ENCODE measurements around the gene IL12RB2.

IL12RB2 gene

DNA sequence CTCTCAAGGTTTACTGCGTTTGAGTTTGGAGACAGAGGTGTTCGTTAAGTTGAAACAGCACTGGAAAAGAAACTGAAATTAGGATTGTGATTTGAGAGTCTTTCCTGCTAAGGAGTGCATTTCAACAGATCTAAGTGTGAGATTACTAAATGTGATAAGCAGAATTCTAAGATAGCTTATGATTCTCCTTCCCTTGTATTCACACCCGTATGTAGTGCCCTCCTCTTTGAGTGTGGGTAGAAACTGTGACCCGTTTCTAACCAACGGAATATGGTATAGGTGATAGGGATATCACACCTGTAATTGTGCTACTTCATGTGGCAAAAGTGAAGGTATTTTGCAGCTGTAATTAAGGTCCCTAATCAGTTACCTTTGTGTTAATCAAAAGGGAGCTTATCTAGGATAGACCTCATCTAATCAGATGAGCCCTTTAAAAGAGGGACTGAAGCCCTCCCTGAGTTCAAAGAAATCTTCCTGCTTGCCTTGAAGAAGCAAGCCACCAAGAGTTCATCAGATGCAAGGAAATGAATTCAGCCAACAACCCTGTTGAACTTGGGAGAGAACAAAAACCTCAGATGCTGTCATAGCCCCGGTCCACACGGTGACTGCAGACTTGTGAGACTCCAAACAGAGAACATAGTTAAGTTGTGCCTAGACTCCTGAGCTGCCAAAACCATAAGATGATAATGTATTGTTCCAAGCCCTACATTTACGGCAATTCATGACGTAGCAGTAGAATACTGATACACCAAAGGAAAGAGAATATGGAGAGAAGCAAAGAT lies 12.6 kb upstream of the IL12RB2 start:
- Mint-ChIP-seq H3K27ac (no peak overlapping the region), H3K36me3 (no peaks in the 10 kb centered on the region), H3K27me3 (peaks cover 33% of the 10 kb centered on the region), H3K4me3 (no peak overlapping the region), H3K4me1 (no peaks in the 10 kb centered on the region), H3K9me3 (no peaks in the 10 kb centered on the region)
- no peak for ATAC-seq

DNA sequence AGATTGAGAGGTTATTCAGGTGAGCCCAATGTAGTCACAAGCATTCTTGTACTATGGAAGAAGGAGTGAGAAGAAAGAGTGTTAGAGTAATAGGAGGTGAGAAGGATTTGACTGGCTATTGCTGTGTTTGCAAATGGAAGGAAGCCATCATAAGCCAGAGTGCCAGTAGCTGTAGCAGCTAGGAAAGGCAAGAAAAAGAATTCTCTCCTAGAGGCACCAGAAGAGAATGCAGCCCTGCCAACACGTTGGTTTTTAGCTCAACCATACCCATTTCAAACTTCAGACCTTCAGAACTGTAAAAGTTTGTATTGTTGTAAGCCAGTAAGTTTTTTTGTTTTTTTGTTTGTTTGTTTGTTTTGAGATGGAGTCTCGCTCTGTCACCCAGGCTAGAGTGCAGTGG lies 8.9 kb upstream of the IL12RB2 start:
- no peaks in the 10 kb centered on the region for H3K4me1 Mint-ChIP-seq
- no peak overlapping the region for H3K27ac Mint-ChIP-seq
- ATAC-seq = no peak
- no peaks in the 10 kb centered on the region for H3K9me3 Mint-ChIP-seq
- H3K27me3 Mint-ChIP-seq = peaks cover 24% of the 10 kb centered on the region
- no peaks in the 10 kb centered on the region for H3K36me3 Mint-ChIP-seq
- no peak overlapping the region for H3K4me3 Mint-ChIP-seq

DNA sequence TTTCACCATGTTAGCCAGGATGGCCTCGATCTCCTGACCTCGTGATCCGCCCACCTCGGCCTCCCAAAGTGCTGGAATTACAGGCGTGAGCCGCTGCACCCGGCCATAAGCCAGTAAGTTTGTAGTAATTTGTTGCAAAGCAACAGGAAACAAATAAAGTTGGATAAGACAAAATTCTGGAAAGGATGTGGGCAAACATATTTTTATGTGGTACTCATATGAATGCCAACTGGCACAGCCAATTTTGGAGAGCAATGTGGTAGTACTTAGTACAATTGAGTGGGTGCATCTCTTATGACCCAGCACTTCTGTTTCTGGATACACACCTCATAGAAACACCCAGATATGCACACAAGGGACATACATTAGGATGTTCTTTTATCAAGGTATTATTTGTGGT lies 8.4 kb upstream of the IL12RB2 start:
- Mint-ChIP-seq H3K36me3 (no peaks in the 10 kb centered on the region), H3K27me3 (peaks cover 22% of the 10 kb centered on the region), H3K9me3 (no peaks in the 10 kb centered on the region), H3K4me3 (no peak overlapping the region), H3K4me1 (no peaks in the 10 kb centered on the region), H3K27ac (no peak overlapping the region)
- no peak for ATAC-seq

DNA sequence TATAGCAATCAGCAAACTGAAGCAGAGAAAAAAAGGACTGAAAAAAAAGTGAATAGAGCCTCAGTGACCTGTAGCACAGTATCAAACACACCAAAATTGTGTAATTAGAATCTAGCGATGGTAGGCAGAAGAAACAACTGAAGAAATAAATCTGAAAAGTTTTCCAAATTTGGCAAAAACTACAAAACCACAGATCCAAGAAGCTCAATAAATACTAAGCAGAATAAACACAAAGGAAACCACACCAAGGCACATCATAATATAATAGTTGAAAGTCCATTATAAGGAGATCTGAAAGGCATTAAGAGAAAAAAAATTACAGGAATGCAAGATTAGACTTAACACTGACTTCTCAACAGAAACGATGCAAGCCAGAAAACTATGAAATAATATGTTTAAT lies 7.1 kb upstream of the IL12RB2 start:
- no peak for ATAC-seq
- Mint-ChIP-seq H3K9me3 (no peaks in the 10 kb centered on the region), H3K4me3 (no peak overlapping the region), H3K36me3 (no peaks in the 10 kb centered on the region), H3K27me3 (peaks cover 22% of the 10 kb centered on the region), H3K4me1 (no peaks in the 10 kb centered on the region), H3K27ac (no peak overlapping the region)

DNA sequence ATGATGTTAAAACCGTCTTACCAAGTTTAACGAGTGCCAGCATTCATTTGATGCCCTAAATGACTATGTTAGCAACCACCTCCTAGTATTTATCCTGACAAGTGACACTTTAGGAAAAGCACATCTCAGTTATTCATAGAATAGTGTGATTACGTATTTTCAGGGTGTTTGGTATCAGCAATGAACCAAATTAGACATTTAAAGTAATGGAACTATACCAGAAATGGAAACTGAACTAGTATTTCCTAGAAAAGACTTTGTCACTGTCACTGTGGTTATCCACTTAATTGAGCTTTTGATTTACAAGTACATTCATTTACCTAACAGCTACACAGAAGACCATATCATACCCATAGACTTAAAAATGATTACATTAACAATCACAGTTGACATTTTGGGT lies 3.6 kb upstream of the IL12RB2 start:
- no peak for ATAC-seq
- Mint-ChIP-seq H3K4me3 (no peak overlapping the region), H3K4me1 (peaks cover 12% of the 10 kb centered on the region), H3K27me3 (peaks cover 17% of the 10 kb centered on the region), H3K27ac (no peak overlapping the region), H3K36me3 (no peaks in the 10 kb centered on the region), H3K9me3 (no peaks in the 10 kb centered on the region)

DNA sequence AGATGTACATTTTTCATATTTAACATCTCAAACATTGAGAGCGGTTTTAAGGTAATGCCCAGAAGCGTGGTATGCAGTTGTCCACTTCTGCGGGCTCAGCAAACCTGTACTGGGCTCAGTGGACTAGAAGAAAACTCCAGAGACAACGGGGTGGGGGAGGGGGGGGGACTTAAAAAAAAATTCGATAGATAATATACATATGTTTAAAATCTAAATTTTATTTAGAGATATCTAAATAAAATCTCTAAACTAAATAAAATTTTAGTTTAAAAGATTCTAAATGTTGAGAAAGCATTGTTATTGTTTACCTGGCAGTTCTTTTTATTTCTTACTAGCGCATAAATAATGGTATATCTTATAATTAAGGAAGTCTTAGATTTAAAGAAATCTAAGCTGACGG lies 1.1 kb upstream of the IL12RB2 start:
- no peak overlapping the region for H3K27ac Mint-ChIP-seq

DNA sequence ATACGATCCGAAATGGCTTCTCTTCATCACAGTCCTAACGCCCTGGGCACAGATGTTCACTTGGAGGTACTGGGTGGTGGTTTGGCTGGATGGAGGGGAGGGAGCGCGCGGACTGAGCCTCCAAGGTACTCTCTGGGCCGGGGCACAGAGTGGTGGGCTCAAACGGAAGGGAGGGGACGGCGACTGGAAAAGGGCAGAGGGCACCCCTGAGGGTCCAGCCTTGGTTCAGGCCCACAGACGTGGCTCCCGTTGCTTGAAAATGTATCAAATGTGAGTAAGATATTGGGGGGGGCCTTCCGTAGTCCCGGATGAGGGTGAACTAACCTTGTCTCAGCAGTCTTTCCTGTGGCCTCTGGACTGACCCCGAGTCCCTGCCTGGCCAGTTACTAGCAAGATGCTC lies 463 bp downstream of the IL12RB2 start:
- peaks cover 19% of the 10 kb centered on the region for H3K4me1 Mint-ChIP-seq
- peak overlapping the region; percentile 72 for H3K4me3 Mint-ChIP-seq
- peak; percentile 13 for ATAC-seq
- H3K9me3 Mint-ChIP-seq = no peaks in the 10 kb centered on the region
- no peak overlapping the region for H3K27ac Mint-ChIP-seq
- H3K27me3 Mint-ChIP-seq = peaks cover 26% of the 10 kb centered on the region
- H3K36me3 Mint-ChIP-seq = no peaks in the 10 kb centered on the region

More for the DNA sequence above, 1.1 kb upstream of the IL12RB2 start:
- Mint-ChIP-seq H3K27me3 (peaks cover 17% of the 10 kb centered on the region), H3K9me3 (no peaks in the 10 kb centered on the region), H3K4me1 (peaks cover 12% of the 10 kb centered on the region), H3K4me3 (no peak overlapping the region), H3K36me3 (no peaks in the 10 kb centered on the region)
- no peak for ATAC-seq

DNA sequence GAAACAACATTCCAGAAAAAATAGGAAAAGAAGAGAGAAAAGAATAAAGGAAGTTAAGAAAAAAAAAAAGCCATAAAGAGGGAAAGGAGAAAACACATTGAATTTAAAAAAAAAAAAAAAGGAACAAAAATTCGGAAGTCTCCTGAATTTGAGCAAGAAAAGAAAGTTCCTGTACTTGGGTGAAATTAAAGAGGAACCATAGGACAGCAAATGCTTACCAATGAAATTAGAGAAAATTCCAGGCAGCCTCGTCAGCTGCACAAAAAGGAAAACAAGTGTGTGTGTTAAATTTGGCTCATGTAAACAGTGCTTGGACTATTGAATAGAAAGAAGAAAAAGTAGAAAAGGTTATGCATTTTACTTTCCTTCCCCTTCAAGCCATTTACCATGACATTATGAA lies 4.9 kb downstream of the IL12RB2 start:
- no peak for ATAC-seq
- Mint-ChIP-seq H3K4me1 (peaks cover 14% of the 10 kb centered on the region), H3K36me3 (no peaks in the 10 kb centered on the region)

DNA sequence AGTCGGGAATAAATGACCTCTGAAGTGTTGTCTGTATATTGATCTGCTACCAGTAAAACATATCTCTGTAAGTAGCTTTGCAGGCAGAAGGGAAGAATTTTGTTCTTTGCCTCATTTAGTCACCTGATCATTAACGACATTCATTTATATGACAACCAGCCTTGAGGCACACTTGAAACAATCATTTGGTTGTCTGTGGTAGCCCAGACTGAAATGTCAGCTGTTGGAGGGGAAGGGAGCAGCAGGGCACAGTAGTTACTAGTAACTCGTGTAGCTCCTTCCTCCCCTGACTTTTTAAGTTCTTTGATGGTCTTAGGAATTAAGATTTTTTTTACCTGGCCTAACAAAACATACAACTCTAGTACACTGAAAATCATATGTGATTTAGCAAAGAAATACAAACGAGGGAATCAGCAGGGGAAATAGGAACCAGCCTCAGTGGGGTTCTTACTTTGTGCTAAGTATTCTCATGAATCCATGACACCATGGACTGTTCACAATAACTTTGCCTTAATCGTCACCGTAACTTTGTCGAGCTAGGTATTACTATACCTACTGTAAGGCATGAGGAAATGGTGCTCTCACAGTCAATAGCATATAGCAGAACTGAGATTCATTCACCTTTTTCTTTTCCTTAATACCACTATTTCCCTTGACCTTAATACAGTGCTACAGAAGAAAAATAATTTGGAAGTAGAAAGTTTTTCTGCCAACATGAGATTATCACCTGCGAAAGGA lies 6.4 kb downstream of the IL12RB2 start:
- peaks cover 8% of the 10 kb centered on the region for H3K4me1 Mint-ChIP-seq
- peaks cover 9% of the 10 kb centered on the region for H3K27me3 Mint-ChIP-seq
- no peaks in the 10 kb centered on the region for H3K9me3 Mint-ChIP-seq
- H3K27ac Mint-ChIP-seq = no peak overlapping the region
- no peak overlapping the region for H3K4me3 Mint-ChIP-seq
- ATAC-seq = no peak
- H3K36me3 Mint-ChIP-seq = no peaks in the 10 kb centered on the region

More for the DNA sequence above, 4.9 kb downstream of the IL12RB2 start:
- H3K27ac Mint-ChIP-seq = no peak overlapping the region
- H3K4me3 Mint-ChIP-seq = no peak overlapping the region
- H3K27me3 Mint-ChIP-seq = peaks cover 20% of the 10 kb centered on the region
- no peaks in the 10 kb centered on the region for H3K9me3 Mint-ChIP-seq

DNA sequence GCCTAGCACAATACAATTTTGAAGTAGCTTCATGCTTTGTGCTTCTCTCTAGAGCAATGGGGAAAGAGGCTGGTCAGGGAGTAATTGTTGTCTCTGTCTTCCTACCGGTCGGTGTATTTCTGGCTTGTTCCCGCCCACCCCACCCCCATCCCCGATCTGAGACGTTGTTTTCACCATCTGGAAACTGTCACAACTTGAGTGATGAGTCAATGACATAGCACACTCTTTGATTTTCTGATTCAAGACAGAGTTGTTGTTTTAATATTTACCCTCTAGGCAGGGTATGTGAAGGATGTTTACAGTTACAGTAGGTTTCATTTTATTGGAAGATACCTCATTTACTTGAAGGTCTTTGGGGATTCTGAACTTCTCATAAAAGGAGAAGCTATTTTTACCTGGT lies 7.0 kb downstream of the IL12RB2 start:
- no peaks in the 10 kb centered on the region for H3K36me3 Mint-ChIP-seq
- H3K4me3 Mint-ChIP-seq = no peak overlapping the region
- no peaks in the 10 kb centered on the region for H3K9me3 Mint-ChIP-seq
- peaks cover 9% of the 10 kb centered on the region for H3K27me3 Mint-ChIP-seq
- no peak overlapping the region for H3K27ac Mint-ChIP-seq
- no peak for ATAC-seq
- H3K4me1 Mint-ChIP-seq = peaks cover 8% of the 10 kb centered on the region

DNA sequence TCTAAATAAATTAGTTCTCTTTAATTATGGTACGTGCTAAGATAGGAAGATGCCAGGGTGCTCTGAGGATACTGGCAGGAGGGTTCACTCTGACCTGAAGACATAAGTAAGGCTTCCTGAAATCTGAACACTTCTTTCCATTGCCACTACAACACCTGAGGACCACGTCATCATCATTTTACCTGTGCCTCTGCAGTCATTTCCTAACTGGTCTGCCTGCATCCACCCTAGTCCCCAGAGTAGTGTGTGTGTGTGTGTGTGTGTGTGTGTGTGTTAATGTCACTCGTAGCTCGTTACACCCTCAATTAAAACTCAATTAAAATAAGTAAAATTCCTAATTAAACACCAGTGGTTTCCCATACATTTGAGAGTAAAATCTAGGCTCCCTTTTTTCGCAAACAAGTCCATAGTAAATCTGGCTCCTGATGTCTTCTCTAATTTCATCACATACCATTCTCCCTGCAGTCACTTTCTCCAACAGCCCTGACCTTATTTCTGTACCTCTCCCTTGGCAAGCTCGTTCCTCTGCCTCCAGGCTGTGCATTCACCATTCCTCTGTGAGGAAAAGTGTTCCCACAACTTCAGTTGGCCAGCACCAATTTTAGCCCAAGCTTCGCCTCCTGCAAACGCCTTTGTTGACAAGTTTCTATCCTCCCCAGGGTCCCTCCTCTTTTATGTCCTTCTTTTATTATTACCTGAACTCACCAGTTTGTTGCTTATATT lies 8.7 kb downstream of the IL12RB2 start:
- H3K4me1 Mint-ChIP-seq = peaks cover 8% of the 10 kb centered on the region

DNA sequence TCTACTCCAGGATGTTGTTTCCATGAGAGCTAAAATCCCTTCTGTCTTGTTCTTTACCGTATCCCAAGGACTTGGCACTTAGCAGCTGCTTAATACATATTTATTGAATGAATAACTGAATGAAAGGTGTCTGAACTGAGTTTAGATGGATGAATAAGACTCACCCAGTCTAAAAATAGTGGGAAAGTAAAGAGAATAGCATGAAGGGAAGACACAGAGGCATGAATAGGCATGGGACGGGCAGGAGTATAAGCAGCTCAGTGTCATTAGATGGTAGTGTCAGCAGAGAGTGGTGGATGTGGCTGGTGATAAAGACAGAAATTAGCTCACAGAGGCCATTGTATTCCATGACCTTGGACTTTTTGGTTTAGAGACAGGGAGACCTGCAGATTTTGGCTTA lies 9.2 kb downstream of the IL12RB2 start:
- Mint-ChIP-seq H3K27ac (no peak overlapping the region), H3K4me3 (no peak overlapping the region), H3K9me3 (no peaks in the 10 kb centered on the region), H3K36me3 (peaks cover under 1% of the 10 kb centered on the region), H3K4me1 (peaks cover 8% of the 10 kb centered on the region), H3K27me3 (peaks cover 12% of the 10 kb centered on the region)
- no peak for ATAC-seq

More for the DNA sequence above, 8.7 kb downstream of the IL12RB2 start:
- H3K27me3 Mint-ChIP-seq = peaks cover 9% of the 10 kb centered on the region
- no peak overlapping the region for H3K4me3 Mint-ChIP-seq
- H3K9me3 Mint-ChIP-seq = no peaks in the 10 kb centered on the region
- no peaks in the 10 kb centered on the region for H3K36me3 Mint-ChIP-seq
- no peak for ATAC-seq
- H3K27ac Mint-ChIP-seq = no peak overlapping the region

DNA sequence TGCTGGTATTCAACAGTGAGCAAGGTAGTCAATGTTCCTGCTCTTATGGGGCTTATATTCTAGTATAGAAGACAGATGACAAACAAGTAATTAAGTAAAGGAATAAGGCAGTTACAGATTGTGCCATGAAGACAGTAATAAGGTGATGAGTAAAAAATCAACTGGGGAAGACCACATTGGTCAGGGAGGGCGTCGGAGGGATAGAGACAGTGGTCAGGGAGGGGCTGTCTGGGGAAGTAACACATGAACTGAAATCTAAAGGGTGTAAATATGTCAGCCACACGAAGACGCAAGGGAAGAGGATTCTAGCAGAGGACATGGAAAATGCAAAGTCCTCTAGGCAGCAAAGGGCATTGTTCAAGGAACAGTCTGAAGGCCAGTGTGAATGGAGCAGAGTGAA lies 10.1 kb downstream of the IL12RB2 start:
- no peak overlapping the region for H3K27ac Mint-ChIP-seq
- peaks cover 6% of the 10 kb centered on the region for H3K36me3 Mint-ChIP-seq
- no peak overlapping the region for H3K4me3 Mint-ChIP-seq
- peaks cover 11% of the 10 kb centered on the region for H3K27me3 Mint-ChIP-seq
- no peaks in the 10 kb centered on the region for H3K9me3 Mint-ChIP-seq
- ATAC-seq = peak; percentile 47
- H3K4me1 Mint-ChIP-seq = peaks cover 5% of the 10 kb centered on the region

DNA sequence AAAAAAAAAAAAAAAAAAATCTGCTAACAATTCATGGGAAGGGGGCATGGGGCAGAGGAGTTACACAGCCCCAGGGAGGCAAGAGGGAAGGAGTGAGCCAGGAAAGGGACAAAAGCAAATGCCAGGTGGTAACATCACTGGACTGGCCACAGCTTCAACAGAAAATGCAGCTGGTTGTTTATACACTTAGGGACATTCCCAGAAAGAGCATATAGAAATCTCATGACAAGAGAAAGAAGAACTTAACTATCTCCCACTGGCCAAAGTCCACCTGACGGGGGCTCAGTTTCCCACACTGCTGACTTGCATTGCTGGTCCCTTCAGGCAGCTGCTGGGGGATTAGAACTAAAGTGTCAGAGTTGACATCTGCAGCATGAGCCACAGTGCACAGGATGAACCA lies 14.8 kb downstream of the IL12RB2 start:
- Mint-ChIP-seq H3K4me3 (no peak overlapping the region), H3K27ac (no peak overlapping the region), H3K9me3 (no peaks in the 10 kb centered on the region), H3K36me3 (peaks cover 6% of the 10 kb centered on the region), H3K27me3 (peaks cover 10% of the 10 kb centered on the region), H3K4me1 (peaks cover 4% of the 10 kb centered on the region)
- no peak for ATAC-seq

DNA sequence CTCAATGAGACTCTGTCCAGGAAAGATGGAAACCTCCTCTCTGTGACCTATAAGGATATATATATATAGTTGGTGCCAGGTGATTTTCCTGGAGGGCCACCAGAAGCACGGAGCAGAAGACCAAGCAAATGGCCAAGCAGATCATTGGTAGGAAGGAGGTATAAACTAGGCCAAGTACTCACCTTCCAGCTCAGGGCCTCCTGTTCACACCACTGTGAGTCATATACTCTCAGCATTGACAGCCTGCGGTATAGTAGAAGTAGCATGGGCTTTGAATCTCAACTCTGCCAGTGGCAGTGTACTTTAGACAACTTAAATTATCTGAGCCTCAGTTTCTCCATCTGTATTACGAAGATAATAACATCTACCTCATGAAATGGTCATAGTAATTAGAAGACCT lies 15.4 kb downstream of the IL12RB2 start:
- Mint-ChIP-seq H3K36me3 (peaks cover 6% of the 10 kb centered on the region), H3K4me1 (peaks cover 4% of the 10 kb centered on the region), H3K4me3 (no peak overlapping the region), H3K9me3 (no peaks in the 10 kb centered on the region), H3K27me3 (peaks cover 10% of the 10 kb centered on the region), H3K27ac (no peak overlapping the region)
- ATAC-seq = no peak
